Measurements from ENCODE around the gene PRKACB. TPM values are rescaled to one million over a fixed set of nuclear protein-coding genes. Genes with fewer than 3 reads are reported as not detected.

PRKACB gene
- total RNA-seq, 1 donor from 2014 or later: 31.9 TPM

DNA sequence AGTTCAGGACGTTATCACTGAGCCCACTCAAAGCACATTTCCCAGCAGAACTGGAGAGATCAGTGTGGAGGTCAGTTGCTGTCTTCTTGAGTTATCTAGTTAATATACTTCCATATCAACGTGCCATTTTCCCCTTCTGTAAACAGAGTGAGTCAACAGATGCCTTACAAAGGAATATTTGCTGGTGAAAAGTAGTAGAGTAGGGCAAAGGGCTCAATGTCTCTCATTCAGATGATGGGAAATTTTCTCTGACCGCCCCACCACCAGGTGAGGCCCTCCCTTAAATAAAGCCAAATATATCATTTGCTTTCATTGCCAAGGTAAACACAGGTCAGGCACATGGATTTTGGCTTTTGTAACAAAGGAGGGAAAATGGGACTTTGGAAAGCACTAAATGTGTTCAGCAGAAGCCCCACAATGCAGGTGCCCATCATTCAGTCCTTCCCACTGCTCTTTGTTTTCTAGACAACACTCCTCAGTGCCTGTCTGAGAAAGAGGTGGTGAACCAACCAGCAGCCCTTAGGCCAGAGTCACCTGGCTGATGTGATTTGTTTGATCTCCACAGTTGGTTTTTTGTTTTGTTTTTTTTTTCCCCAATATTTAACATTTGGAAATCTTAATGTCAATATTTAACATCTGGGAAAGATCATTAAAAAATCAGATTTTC is 116.9 kb downstream of the PRKACB start:
- ATAC-seq: no peak
- DNase-seq: no peak
- no peak overlapping the region for H3K4me3 ChIP-seq
- no peak overlapping the region for H3K27ac ChIP-seq
- no peaks in the 10 kb centered on the region for H3K36me3 ChIP-seq
- H3K4me1 ChIP-seq: no peaks in the 10 kb centered on the region
- no peaks in the 10 kb centered on the region for H3K9me3 ChIP-seq
- no peaks in the 10 kb centered on the region for H3K27me3 ChIP-seq
- intact Hi-C loops (cut with DNase I): no loop called here
- no peak for TF ChIP-seq CTCF (IDR thresholded peaks at IDR 0.05)

- H3K27me3 ChIP-seq: no peaks in the 10 kb centered on the region
- intact Hi-C loops (cut with DNase I): no loop called here
- no peak for DNase-seq
- no peak for TF ChIP-seq CTCF (IDR thresholded peaks at IDR 0.05)
- H3K9me3 ChIP-seq: no peaks in the 10 kb centered on the region
- no peaks in the 10 kb centered on the region for H3K4me1 ChIP-seq
- no peak overlapping the region for H3K27ac ChIP-seq
- H3K4me3 ChIP-seq: no peak overlapping the region
- no peaks in the 10 kb centered on the region for H3K36me3 ChIP-seq
- ATAC-seq: no peak
These were observed 120.9 kb downstream of the PRKACB start for GRCh38 chr1:84264961-84265360.

GRCh38 chr1:84265867-84266266 is 121.8 kb downstream of the PRKACB start:
- Histone ChIP-seq H3K27me3 (no peaks in the 10 kb centered on the region), H3K36me3 (no peaks in the 10 kb centered on the region), H3K4me1 (no peaks in the 10 kb centered on the region), H3K4me3 (no peak overlapping the region), H3K9me3 (no peaks in the 10 kb centered on the region), H3K27ac (no peak overlapping the region)
- DNase-seq (no peak), ATAC-seq (no peak)
- intact Hi-C loops (cut with DNase I): no loop called here
- no peak for TF ChIP-seq CTCF (IDR thresholded peaks at IDR 0.05)

DNA sequence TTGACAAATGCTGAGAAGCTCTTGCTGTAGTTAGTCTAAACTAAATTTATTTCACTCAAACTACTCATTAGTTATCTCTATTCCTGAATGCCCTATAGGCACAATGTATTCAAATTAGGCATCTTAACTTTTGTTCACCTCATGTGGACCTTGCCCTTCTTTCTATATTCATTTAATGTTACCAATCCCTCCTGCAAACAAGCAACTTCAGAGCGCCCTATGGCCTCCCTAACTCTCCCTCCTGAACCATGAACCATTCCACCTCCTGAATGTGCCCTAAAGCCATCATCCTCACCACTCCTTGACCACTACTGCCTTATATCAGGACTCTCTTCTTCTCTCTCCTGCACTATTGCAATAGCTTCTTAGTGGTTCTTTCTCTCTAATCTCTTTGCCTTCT is 122.7 kb downstream of the PRKACB start:
- DNase-seq (no peak), ATAC-seq (no peak)
- intact Hi-C loops (cut with DNase I): no loop called here
- TF ChIP-seq CTCF (IDR thresholded peaks at IDR 0.05): no peak
- no peak overlapping the region for H3K27ac ChIP-seq
- H3K27me3 ChIP-seq: no peaks in the 10 kb centered on the region
- no peaks in the 10 kb centered on the region for H3K36me3 ChIP-seq
- no peaks in the 10 kb centered on the region for H3K9me3 ChIP-seq
- no peak overlapping the region for H3K4me3 ChIP-seq
- H3K4me1 ChIP-seq: peaks cover 8% of the 10 kb centered on the region

- Histone ChIP-seq H3K9me3 (no peaks in the 10 kb centered on the region), H3K27me3 (no peaks in the 10 kb centered on the region), H3K36me3 (no peaks in the 10 kb centered on the region), H3K4me1 (peaks cover 11% of the 10 kb centered on the region), H3K4me3 (no peak overlapping the region), H3K27ac (no peak overlapping the region)
- TF ChIP-seq CTCF (IDR thresholded peaks at IDR 0.05): no peak
- intact Hi-C loops (cut with DNase I): no loop called here
- ATAC-seq: no peak
- DNase-seq: no peak
These were observed 123.4 kb downstream of the PRKACB start for GRCh38 chr1:84267476-84267875.

DNA sequence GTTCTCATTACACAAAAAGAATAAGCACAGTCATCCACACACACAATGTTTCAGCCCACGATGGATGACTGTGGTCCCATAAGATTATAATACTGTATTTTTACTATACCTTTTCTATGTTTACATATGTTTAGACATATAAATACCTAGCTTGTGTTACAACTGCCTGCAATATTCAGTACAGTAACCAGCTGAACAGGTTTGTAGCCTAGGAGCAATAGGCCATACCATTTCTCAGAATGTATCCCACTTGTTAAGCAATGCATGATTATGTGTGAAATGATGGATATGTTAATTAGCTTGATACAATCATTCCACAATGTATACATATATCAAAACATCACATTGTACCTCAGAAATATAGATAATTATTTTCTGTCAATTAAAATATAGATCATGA is 124.3 kb downstream of the PRKACB start:
- no peaks in the 10 kb centered on the region for H3K27me3 ChIP-seq
- no peak for DNase-seq
- H3K9me3 ChIP-seq: no peaks in the 10 kb centered on the region
- no peak for ATAC-seq
- intact Hi-C loops (cut with DNase I): no loop called here
- no peaks in the 10 kb centered on the region for H3K36me3 ChIP-seq
- peaks cover 11% of the 10 kb centered on the region for H3K4me1 ChIP-seq
- no peak overlapping the region for H3K27ac ChIP-seq
- no peak overlapping the region for H3K4me3 ChIP-seq
- TF ChIP-seq CTCF (IDR thresholded peaks at IDR 0.05): no peak

All from upper lobe of right lung (tissue), 1 donor.